GM10248 (cell line): ENCODE data around the gene TPK1.
A peak's percentile ranks its signal among the peaks of the same experiment; 100 is the strongest.
"Not testable (repeated sequence)": the region's sequence is repeated elsewhere in the genome, so short reads cannot be mapped to it uniquely, and the experiment has no call there.

Source experiments
- CTCF ChIA-PET: fragments of 300-600 bp; sonication (Branson Sonifier 250); formaldehyde crosslinking; extraction: SDS; loops from one replicate; lab custom pipeline; 2021; ENCODE audit warnings: antibody characterized with exemption; lab: Yijun Ruan, JAX
- POLR2A ChIA-PET: fragments of 350-650 bp; sonication (Branson Sonifier 250); formaldehyde crosslinking; extraction: SDS; loops from one replicate; lab custom pipeline; 2020; ENCODE audit warnings: antibody characterized with exemption; lab: Yijun Ruan, JAX
- DNase-seq: peaks from one replicate; pipeline ENCODE4 v3.0.0; 2012; ENCODE audit errors: extremely low spot score
- CTCF ChIP-seq: IDR thresholded peaks from 2 replicates; pipeline ENCODE4 v1.5.1; 2012; ENCODE audit warnings: mild to moderate bottlenecking, low read depth; ENCODE audit errors: extremely low read depth, missing control alignments, control extremely low read depth

TPK1 gene

GRCh38 chr7:144805627-144806239 lies 30.1 kb downstream of the TPK1 start:
- ChIA-PET CTCF (interaction anchor here (0.9 to 1.3 kb wide), 3 partner anchors 13 to 42 kb away, joined by 3 read pairs; no protein-coding TSS in a partner anchor), POLR2A (no interaction called here)

GRCh38 chr7:144800678-144801436 lies 35.0 kb downstream of the TPK1 start:
- POLR2A ChIA-PET, DNase-seq: not testable (repeated sequence)
- CTCF ChIA-PET = interaction anchor here (1.3 to 3.6 kb wide), 5 partner anchors 11 to 35 kb away, joined by 3 to 11 read pairs (median 5); partner anchors contain the start of gene TPK1

More at GRCh38 chr7:144805627-144806239, 30.1 kb downstream of the TPK1 start:
- DNase-seq = no peak
- TF ChIP-seq CTCF = no peak

- no peak for TF ChIP-seq CTCF
- CTCF ChIA-PET = interaction anchor here (0.8 to 4.5 kb wide), 4 partner anchors 10 to 61 kb away, joined by 3 to 19 read pairs (median 3); no protein-coding TSS in a partner anchor
- POLR2A ChIA-PET = no interaction called here
- DNase-seq = no peak
These were observed 38.9 kb downstream of the TPK1 start for GRCh38 chr7:144796919-144797318.

GRCh38 chr7:144792050-144792449 lies 43.8 kb downstream of the TPK1 start:
- TF ChIP-seq CTCF = no peak
- CTCF ChIA-PET = interaction anchor here (1.4 to 1.8 kb wide), 2 partner anchors 10 to 21 kb away, joined by 3 to 6 read pairs; no protein-coding TSS in a partner anchor
- POLR2A ChIA-PET = no interaction called here
- DNase-seq = no peak

GRCh38 chr7:144791488-144791887 lies 44.4 kb downstream of the TPK1 start:
- CTCF ChIA-PET = interaction anchor here (1.4 kb wide), 1 partner anchor 11 kb away, joined by 3 read pairs; no protein-coding TSS in a partner anchor
- POLR2A ChIA-PET = no interaction called here
- no peak for DNase-seq
- no peak for TF ChIP-seq CTCF

- POLR2A ChIA-PET = no interaction called here
These were observed 48.7 kb downstream of the TPK1 start for GRCh38 chr7:144787127-144787526.

More at GRCh38 chr7:144787127-144787526, 48.7 kb downstream of the TPK1 start:
- no peak for DNase-seq
- CTCF ChIA-PET = interaction anchor here (1.0 to 3.8 kb wide), 5 partner anchors 10 to 69 kb away, joined by 3 to 19 read pairs (median 5); partner anchors contain the start of gene TPK1
- TF ChIP-seq CTCF = peak; percentile 2
